ENCODE results near the gene RABGAP1L. TPM values are rescaled to one million over a fixed set of nuclear protein-coding genes. Genes with fewer than 3 reads are reported as not detected.

The RABGAP1L gene
- total and polyA plus RNA-seq, 10 of the 15 experiments (the other 5 are each of a cell fraction or from before 2014, with no cell fraction given) = 5.8 to 194 (median 113) TPM

- SMC1A ChIA-PET (ENCODE audit: uncharacterized antibody, unreplicated experiment) = interaction anchor here (0.6 to 1.8 kb wide), 5 partner anchors 10 to 176 kb away, joined by 3 to 4 read pairs (median 3); no protein-coding TSS in a partner anchor
- H3K4me3 ChIP-seq = no peak overlapping the region
- H3K27me3 ChIP-seq (replicated peaks in 1 of 2; ENCODE audit: control insufficient read depth in 2 of 2, insufficient read depth in 2 of 2, low read length in 1 of 2) = no peaks in the 10 kb centered on the region
- ATAC-seq (peak; percentile 69), DNase-seq (ENCODE audit: low read depth, low spot score) (no peak), FAIRE-seq (no peak)
- no peaks in the 10 kb centered on the region for H4K20me1 ChIP-seq (ENCODE audit: control insufficient read depth, insufficient read depth)
- intact Hi-C loops (cut with micrococcal nuclease; ENCODE audit: unreplicated experiment) = no loop called here
- RAD21 ChIA-PET (ENCODE audit: unreplicated experiment) = interaction anchor here (0.6 to 1.1 kb wide), 4 partner anchors 10 to 172 kb away, joined by 3 to 5 read pairs (median 3); no protein-coding TSS in a partner anchor
- BruUV-seq (replicated peaks) = no TSS peak
- no peak overlapping the region for H2AFZ ChIP-seq (ENCODE audit: control insufficient read depth, low read depth, low read length)
- CTCF ChIA-PET = interaction anchor here (0.6 to 2.3 kb wide), 4 partner anchors 10 to 176 kb away, joined by 3 to 8 read pairs (median 6); no protein-coding TSS in a partner anchor
- peaks cover 19% of the 10 kb centered on the region for H3K4me1 ChIP-seq (ENCODE audit: control insufficient read depth, insufficient read depth, low read length)
- WGBS (ENCODE audit: insufficient coverage, insufficient replicate concordance, low lambda C conversion rate, missing lambda C conversion rate) = 21% methylated on average over 2 of the region's 2 CpGs
- POLR2A ChIA-PET = interaction anchor here (0.5 to 1.0 kb wide), 2 partner anchors 12 to 143 kb away, joined by 4 to 5 read pairs; no protein-coding TSS in a partner anchor
- H3K27ac ChIP-seq (ENCODE audit: control insufficient read depth, insufficient read depth) = no peak overlapping the region; the same call in 1 of the 2 replicates
- no peaks in the 10 kb centered on the region for H3K9me3 ChIP-seq (replicated peaks; ENCODE audit: control insufficient read depth, insufficient read depth, low read length)
- H3K36me3 ChIP-seq (ENCODE audit: control insufficient read depth in 2 of 2, insufficient read depth in 2 of 2, low read length in 1 of 2) = no peaks in the 10 kb centered on the region
- no peaks in the 10 kb centered on the region for H3K79me2 ChIP-seq (ENCODE audit: control insufficient read depth, insufficient read depth, low read length)
- H3K4me2 ChIP-seq (ENCODE audit: control insufficient read depth, insufficient read depth) = peak overlapping the region; percentile 15; the same call in 1 of the 2 replicates
- H3K9ac ChIP-seq (ENCODE audit: control insufficient read depth, insufficient read depth, low read length) = no peak overlapping the region
- no peak for TF ChIP-seq BCL3 (IDR thresholded peaks at IDR 0.05; ENCODE audit: borderline replicate concordance, insufficient read depth, low read depth, low read length, poor library complexity, severe bottlenecking)
- TF ChIP-seq POLR2AphosphoS5 (IDR thresholded peaks at IDR 0.05; ENCODE audit: low read length) = no peak
- TF ChIP-seq SMARCA5 (IDR thresholded peaks at IDR 0.05) = no peak
- TF ChIP-seq JUNB (IDR thresholded peaks at IDR 0.05) = peak; percentile 73
- no peak for TF ChIP-seq ELK1 (IDR thresholded peaks at IDR 0.05; ENCODE audit: low read depth, low read length)
- in situ Hi-C loops (cut with MboI) = no loop called here
These were observed 650.5 kb downstream of the RABGAP1L start for GRCh38 chr1:174809755-174810280.

Data from GM12878 (cell line).